ENCODE data around the gene P2RY1. TPM values are rescaled to one million over a fixed set of nuclear protein-coding genes. Genes with fewer than 3 reads are reported as not detected.

Gene P2RY1
- total and polyA plus RNA-seq, 10 donors = 0.39 to 12.8 (median 5.2) TPM

GRCh38 chr3:152825566-152825965 lies 9.4 kb upstream of the P2RY1 start:
- TF ChIP-seq, protein P1, sequence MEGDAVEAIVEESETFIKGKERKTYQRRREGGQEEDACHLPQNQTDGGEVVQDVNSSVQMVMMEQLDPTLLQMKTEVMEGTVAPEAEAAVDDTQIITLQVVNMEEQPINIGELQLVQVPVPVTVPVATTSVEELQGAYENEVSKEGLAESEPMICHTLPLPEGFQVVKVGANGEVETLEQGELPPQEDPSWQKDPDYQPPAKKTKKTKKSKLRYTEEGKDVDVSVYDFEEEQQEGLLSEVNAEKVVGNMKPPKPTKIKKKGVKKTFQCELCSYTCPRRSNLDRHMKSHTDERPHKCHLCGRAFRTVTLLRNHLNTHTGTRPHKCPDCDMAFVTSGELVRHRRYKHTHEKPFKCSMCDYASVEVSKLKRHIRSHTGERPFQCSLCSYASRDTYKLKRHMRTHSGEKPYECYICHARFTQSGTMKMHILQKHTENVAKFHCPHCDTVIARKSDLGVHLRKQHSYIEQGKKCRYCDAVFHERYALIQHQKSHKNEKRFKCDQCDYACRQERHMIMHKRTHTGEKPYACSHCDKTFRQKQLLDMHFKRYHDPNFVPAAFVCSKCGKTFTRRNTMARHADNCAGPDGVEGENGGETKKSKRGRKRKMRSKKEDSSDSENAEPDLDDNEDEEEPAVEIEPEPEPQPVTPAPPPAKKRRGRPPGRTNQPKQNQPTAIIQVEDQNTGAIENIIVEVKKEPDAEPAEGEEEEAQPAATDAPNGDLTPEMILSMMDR (IDR thresholded peaks at IDR 0.05 in 8 of 11, conservative IDR thresholded peaks at IDR 0.05 in 3 of 11) = no peak
- TF ChIP-seq POLR2AphosphoS5 (IDR thresholded peaks at IDR 0.05) (no peak), POLR2A (IDR thresholded peaks at IDR 0.05) (no peak)
- H3K4me3 ChIP-seq = no peak overlapping the region
- H3K27ac ChIP-seq = no peak overlapping the region
- no peaks in the 10 kb centered on the region for H3K9me3 ChIP-seq
- no peaks in the 10 kb centered on the region for H3K36me3 ChIP-seq
- H3K27me3 ChIP-seq (replicated peaks in 1 of 7) = peaks cover 0 to 7% (median 0%) of the 10 kb centered on the region in 7 donors
- no peaks in the 10 kb centered on the region for H3K4me1 ChIP-seq
- intact Hi-C loops (cut with DNase I; ENCODE audit: low total_unique reads) = no loop called here
- DNase-seq = no peak

- intact Hi-C loops (cut with DNase I; ENCODE audit: low total_unique reads) = no loop called here
- H3K27me3 ChIP-seq (replicated peaks in 1 of 7) = peaks cover 0 to 10% (median 0%) of the 10 kb centered on the region in 7 donors
- no peak overlapping the region for H3K27ac ChIP-seq
- H3K36me3 ChIP-seq = no peaks in the 10 kb centered on the region
- TF ChIP-seq, protein P1 (IDR thresholded peaks at IDR 0.05 in 8 of 11, conservative IDR thresholded peaks at IDR 0.05 in 3 of 11) = no peak
- TF ChIP-seq POLR2AphosphoS5 (IDR thresholded peaks at IDR 0.05) (no peak), POLR2A (IDR thresholded peaks at IDR 0.05) (no peak)
- no peak overlapping the region for H3K4me3 ChIP-seq
- WGBS, 5 donors = 78 to 89% (median 81%) methylated on average over 3 of the region's 3 CpGs
- no peak for DNase-seq
- no peaks in the 10 kb centered on the region for H3K4me1 ChIP-seq
- H3K9me3 ChIP-seq = no peaks in the 10 kb centered on the region
These were observed 8.5 kb upstream of the P2RY1 start for GRCh38 chr3:152826476-152826875.

GRCh38 chr3:152827313-152827712 lies 7.6 kb upstream of the P2RY1 start:
- intact Hi-C loops (cut with DNase I; ENCODE audit: low total_unique reads) = no loop called here

GRCh38 chr3:152828075-152828840 lies 6.7 kb upstream of the P2RY1 start:
- 53 to 89% (median 86%) methylated on average over 4 of the region's 4 CpGs for WGBS, 5 donors
- H3K4me1 ChIP-seq = no peaks in the 10 kb centered on the region
- H3K27me3 ChIP-seq (replicated peaks in 1 of 7) = peaks cover 0 to 3% (median 0%) of the 10 kb centered on the region in 7 donors
- no peak overlapping the region for H3K27ac ChIP-seq
- no peak overlapping the region for H3K4me3 ChIP-seq
- H3K9me3 ChIP-seq = no peaks in the 10 kb centered on the region
- TF ChIP-seq, protein P1 (IDR thresholded peaks at IDR 0.05 in 8 of 11, conservative IDR thresholded peaks at IDR 0.05 in 3 of 11) = no peak
- no peak for TF ChIP-seq POLR2A (IDR thresholded peaks at IDR 0.05)
- TF ChIP-seq POLR2AphosphoS5 (IDR thresholded peaks at IDR 0.05) = no peak
- H3K36me3 ChIP-seq = no peaks in the 10 kb centered on the region
- intact Hi-C loops (cut with DNase I; ENCODE audit: low total_unique reads) = no loop called here
- DNase-seq = no peak

More at GRCh38 chr3:152827313-152827712, 7.6 kb upstream of the P2RY1 start:
- 78 to 98% (median 97%) methylated on average over 3 of the region's 3 CpGs for WGBS, 5 donors
- TF ChIP-seq POLR2A (IDR thresholded peaks at IDR 0.05) (no peak), POLR2AphosphoS5 (IDR thresholded peaks at IDR 0.05) (no peak)
- TF ChIP-seq, protein P1 (IDR thresholded peaks at IDR 0.05 in 8 of 11, conservative IDR thresholded peaks at IDR 0.05 in 3 of 11) = no peak
- H3K27ac ChIP-seq = no peak overlapping the region
- H3K36me3 ChIP-seq = no peaks in the 10 kb centered on the region
- H3K27me3 ChIP-seq (replicated peaks in 1 of 7) = peaks cover 0 to 10% (median 0%) of the 10 kb centered on the region in 7 donors
- H3K4me1 ChIP-seq = no peaks in the 10 kb centered on the region
- no peak for DNase-seq
- no peaks in the 10 kb centered on the region for H3K9me3 ChIP-seq
- H3K4me3 ChIP-seq = no peak overlapping the region

All from spleen (tissue), 11 donors.